SK-N-MC (cell line): ENCODE results near the gene LDHD.

ENCODE experiments used
- EZH2 ChIP-seq: fragments of 200-600 bp; sonication (generic); IDR thresholded peaks from one replicate; pipeline ENCODE4 v1.6.1; 2017; ENCODE audit warnings: antibody characterized with exemption
- FOXP2 ChIP-seq: optimal IDR thresholded peaks from 2 replicates; pipeline ENCODE3; 2011; ENCODE audit warnings: mild to moderate bottlenecking, moderate library complexity; ENCODE audit not compliant: insufficient read depth; ENCODE audit errors: extremely low read length, control extremely low read depth
- POLR2AphosphoS5 ChIP-seq: IDR thresholded peaks from 2 replicates; pipeline ENCODE4 v1.6.1; 2012; ENCODE audit warnings: mild to moderate bottlenecking, low read depth, low read length, borderline replicate concordance

GRCh38 chr16:75096656-75097055, 19.9 kb downstream of the LDHD start:
- TF ChIP-seq POLR2AphosphoS5, result no peak
- no peak for TF ChIP-seq EZH2
- no peak for TF ChIP-seq FOXP2
